Hematopoietic multipotent progenitor cell treated with erythropoietin and hydrocortisone succinate and interleukin-3 and kit ligand, for 15 days (in vitro differentiated cells): ENCODE results near the gene PIGH.
A peak's percentile ranks its signal among the peaks of the same experiment; 100 is the strongest.
"Not testable (repeated sequence)": the region's sequence is repeated elsewhere in the genome, so short reads cannot be mapped to it uniquely, and the experiment has no call there.

ENCODE experiments used
- DNase-seq: peaks from one replicate; pipeline ENCODE4 v3.0.0-alpha.2; 2015; ENCODE audit warnings: low spot score

Gene PIGH

GRCh38 chr14:67599698-67600561, at the start of gene PIGH:
Gene PIGH, minus strand, starts transcription at chr14:67600268. Its CDS starts 65 bp downstream, at chr14:67600203.
- peak; percentile 92 for DNase-seq

- no peak for DNase-seq
These were observed 46.1 kb upstream of the PIGH start for GRCh38 chr14:67646131-67646530.

GRCh38 chr14:67645414-67645813, 45.3 kb upstream of the PIGH start:
- DNase-seq, result no peak

GRCh38 chr14:67644428-67644827, 44.4 kb upstream of the PIGH start:
- DNase-seq, result no peak

GRCh38 chr14:67643713-67644112, 43.6 kb upstream of the PIGH start:
- DNase-seq, result no peak

GRCh38 chr14:67641902-67642749, 42.1 kb upstream of the PIGH start:
- DNase-seq, result no peak

GRCh38 chr14:67641480-67641879, 41.4 kb upstream of the PIGH start:
- DNase-seq, result no peak

- no peak for DNase-seq
These were observed 38.6 kb upstream of the PIGH start for GRCh38 chr14:67638642-67639041.

GRCh38 chr14:67636361-67636919, 36.4 kb upstream of the PIGH start:
- peak; percentile 73 for DNase-seq

- no peak for DNase-seq
These were observed 33.5 kb upstream of the PIGH start for GRCh38 chr14:67633451-67634147.

GRCh38 chr14:67630938-67631337, 30.9 kb upstream of the PIGH start:
- DNase-seq, result no peak

- no peak for DNase-seq
These were observed 30.1 kb upstream of the PIGH start for GRCh38 chr14:67630186-67630585.

GRCh38 chr14:67627519-67627918, 27.5 kb upstream of the PIGH start:
- no peak for DNase-seq

- not testable (repeated sequence) for DNase-seq
These were observed 26.1 kb upstream of the PIGH start for GRCh38 chr14:67626131-67626530.

GRCh38 chr14:67623114-67623513, 23.0 kb upstream of the PIGH start:
- DNase-seq, result no peak

- DNase-seq, result no peak
These were observed 22.6 kb upstream of the PIGH start for GRCh38 chr14:67622675-67623074.

GRCh38 chr14:67620217-67620785, 20.2 kb upstream of the PIGH start:
- no peak for DNase-seq

GRCh38 chr14:67619446-67620216, 19.6 kb upstream of the PIGH start, which contains the start of gene ARG2:
Gene ARG2, plus strand, starts transcription at chr14:67619920. Its CDS starts 58 bp downstream, at chr14:67619978.
- DNase-seq, result peak; percentile 98

GRCh38 chr14:67618617-67619063, 18.6 kb upstream of the PIGH start:
- DNase-seq, result peak; percentile 82

- no peak for DNase-seq
These were observed 10.4 kb upstream of the PIGH start for GRCh38 chr14:67610491-67610890.
